ENCODE measurements around the gene USHBP1.
A peak's percentile ranks its signal among the peaks of the same experiment; 100 is the strongest.

USHBP1 gene

DNA sequence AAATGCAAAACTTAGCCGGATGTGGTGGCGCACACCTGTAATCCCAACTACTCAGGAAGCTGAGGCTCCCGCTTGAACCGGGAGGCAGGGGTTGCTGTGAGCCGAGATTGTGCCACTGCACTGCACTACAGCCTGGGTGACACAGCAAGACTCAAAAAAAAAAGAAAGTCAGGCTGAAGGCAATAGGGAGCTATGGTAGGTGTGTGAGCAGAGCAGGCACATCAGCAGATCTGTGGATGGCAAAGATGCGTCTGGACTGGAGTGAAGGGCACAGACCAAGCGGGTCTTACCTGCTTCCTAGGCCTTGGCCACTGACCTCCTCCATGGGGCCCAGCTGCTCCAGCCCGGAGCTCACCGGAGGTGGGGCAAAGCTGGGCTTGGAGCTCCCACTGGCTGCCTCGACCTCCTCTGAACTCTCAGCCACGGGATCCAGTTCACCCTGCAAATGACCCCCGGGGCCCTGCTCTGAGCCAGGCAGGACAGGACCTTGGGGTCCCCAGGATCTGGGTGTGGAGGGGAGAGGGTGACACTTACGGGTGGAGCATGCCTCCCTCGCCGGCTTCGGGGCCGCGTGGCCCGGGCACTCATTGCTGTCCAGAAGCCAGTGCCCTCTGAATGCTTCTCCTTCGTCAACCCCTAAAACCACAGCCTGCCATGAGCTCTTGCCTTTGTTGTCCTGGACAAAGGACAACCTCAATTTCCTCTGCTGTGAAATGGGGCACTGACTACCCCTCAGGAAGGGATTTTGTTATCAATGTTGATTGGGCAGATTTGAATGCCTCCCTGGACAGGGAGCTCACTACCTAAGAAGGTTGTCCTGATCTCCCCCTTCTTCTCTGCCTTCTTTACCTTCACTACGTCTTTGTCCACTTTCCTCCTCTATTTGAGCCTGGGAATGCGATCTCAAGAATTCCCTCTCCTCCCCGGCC, 569 bp downstream of the USHBP1 start:
- DNase-seq (ENCODE audit: low read depth, low spot score): no peak

DNA sequence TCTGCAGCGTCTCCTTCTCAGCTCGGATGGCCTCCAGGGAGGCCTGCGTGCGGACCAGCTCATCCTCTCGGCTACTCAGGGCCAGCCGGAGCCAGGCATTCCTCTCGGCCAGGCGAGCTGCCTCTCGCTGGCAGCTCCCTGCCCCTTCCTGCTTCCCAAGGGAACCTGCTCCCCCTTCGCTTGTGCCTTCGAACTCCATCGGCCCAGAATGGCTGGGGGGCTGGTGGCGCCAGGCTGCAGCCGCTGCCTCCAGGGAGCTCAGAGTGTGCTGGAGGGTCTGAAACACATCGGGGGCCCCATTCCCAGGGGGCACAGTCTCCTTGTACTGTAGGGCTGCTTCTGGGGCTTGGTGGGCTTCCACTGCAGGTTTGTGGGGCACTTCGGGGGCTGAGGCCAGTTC, 2.0 kb downstream of the USHBP1 start:
- DNase-seq (ENCODE audit: low read depth, low spot score): no peak

DNA sequence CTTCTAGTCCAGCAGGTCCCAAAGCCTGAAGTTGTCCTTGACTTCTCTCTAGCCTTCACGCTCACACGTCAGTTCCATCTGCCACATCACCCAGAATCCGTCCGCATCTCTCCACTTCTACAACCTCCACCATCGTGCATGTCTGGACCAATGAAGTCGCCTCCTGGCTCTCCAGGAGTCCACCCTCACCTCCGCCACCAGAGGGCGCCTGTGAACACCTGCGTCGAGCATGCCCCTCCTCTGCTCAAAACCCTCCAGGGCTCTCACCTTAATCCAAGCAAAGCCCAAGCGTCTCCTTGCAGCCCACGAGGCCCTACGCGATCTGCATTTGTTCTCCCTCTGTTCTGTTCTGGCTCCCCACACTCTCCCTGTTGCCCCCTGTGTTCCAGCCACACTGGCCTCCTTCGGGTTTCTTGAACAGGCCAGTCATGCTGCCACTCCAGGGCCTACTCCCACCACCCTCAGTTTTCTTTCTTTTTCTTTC, 3.7 kb downstream of the USHBP1 start:
- peak; percentile 83 for DNase-seq (ENCODE audit: low read depth, low spot score)

DNA sequence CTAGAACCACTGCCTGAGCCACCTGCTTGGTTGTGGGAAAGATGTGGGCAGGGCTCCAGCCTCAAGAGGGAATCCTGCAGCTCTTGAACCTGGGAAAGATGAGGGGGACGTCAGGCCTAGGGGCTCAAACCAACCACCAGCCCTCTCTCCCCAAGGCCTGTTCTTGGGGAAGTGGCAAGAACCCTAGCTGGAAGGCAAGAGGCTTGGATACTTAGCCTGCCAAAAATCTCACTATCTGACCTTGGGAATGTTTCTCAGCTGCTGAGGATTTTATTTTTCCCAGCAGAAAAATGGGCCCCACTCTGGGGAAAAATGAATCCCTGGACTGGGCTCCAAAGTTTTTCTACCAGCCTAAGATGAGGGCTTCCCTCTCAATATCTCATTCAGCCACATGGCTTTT, 4.6 kb downstream of the USHBP1 start:
- no peak for DNase-seq (ENCODE audit: low read depth, low spot score)

DNA sequence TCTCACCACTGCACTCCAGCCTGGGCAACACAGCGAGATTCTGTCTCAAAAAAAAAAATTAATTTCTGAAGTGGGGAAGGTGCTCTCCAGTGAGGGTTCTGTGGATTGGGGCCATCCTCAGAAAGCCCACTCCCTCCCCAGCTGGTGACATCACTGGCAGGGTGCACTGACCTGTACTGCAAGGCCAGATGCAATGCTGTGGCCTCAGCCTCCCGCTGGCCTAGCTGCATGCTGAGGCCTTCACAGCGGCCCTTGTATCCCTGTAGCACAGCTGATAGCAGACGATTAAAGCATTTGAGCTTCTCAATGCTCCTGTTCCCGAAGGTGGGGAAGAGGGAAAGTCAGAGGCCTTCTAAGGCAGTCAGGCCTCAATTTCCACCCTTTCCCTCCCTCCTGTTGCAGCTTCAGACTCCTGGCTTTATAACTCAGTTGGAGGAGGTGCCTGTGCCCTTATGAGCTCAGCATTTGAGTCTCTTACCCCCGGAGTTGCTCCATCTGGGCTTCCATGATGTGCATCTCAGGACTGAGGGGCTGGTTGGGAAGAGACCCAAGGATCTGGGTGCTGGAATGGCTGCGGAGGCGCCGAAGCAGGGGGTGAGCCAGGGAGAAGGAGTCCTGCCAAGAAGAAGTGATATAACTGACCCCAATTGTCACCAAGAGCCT, 5.3 kb downstream of the USHBP1 start:
- DNase-seq (ENCODE audit: low read depth, low spot score): no peak

DNA sequence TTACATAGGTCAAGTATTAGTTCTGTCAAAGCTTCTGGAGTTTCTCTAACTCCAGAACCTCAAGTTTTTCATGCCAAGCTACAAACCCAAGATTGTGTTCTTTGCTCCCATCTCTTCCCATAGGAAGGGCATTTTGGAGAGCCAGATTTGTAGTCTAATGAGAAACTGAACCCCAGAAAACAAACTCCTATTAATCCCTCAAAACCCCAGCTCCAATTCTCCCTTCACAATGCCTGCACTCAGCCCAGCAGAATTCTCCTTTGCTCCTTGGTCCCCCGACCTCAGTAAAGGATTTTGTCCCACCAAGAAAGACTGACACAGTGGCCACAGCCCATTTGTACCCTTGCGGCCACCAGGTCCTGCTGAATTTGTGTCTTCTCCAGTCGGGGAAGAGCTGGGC, 8.4 kb downstream of the USHBP1 start:
- DNase-seq (ENCODE audit: low read depth, low spot score): no peak

DNA sequence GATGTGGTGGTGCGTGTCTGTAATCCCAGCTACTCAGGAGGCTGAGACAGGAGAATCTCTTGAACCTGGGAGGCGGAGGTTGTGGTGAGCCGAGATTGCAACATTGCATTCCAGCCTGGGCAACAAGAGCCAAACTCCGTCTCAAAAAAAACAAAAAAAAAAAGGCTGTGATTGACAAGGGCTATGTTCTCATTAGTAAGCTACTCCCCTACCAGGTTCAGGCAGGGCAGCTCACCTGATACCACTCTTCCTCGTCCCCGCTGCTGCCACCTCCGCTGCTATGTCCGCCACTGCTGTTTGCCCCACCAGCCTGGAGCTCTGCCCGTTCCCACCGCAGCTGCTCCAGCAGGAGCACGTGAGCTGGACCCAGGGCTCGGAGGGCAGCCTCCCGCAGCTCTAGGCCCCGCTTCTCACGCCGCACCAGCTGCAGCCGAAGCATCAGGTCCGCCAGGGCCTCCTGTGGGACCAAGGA, 9.4 kb downstream of the USHBP1 start:
- no peak for DNase-seq (ENCODE audit: low read depth, low spot score)

DNA sequence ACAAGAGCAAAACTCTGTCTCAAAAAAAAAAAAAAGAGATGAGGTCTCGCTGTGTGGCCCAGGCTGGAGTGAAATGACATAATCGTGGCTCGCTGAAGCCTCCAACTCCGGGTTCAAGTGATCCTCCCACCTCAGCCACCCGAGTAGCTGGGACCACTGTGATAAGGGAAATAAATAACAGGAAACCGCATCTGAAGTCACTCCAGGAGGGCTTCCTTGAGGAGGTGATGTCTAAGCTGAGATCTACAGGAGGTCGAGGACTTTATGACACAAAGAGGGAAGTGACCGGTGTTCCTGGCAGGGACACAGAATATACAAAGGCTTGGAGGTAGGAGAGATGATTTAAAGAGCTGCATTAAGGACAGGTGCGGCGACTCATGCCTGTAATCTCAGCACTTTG, 9.9 kb downstream of the USHBP1 start:
- no peak for DNase-seq (ENCODE audit: low read depth, low spot score)

DNA sequence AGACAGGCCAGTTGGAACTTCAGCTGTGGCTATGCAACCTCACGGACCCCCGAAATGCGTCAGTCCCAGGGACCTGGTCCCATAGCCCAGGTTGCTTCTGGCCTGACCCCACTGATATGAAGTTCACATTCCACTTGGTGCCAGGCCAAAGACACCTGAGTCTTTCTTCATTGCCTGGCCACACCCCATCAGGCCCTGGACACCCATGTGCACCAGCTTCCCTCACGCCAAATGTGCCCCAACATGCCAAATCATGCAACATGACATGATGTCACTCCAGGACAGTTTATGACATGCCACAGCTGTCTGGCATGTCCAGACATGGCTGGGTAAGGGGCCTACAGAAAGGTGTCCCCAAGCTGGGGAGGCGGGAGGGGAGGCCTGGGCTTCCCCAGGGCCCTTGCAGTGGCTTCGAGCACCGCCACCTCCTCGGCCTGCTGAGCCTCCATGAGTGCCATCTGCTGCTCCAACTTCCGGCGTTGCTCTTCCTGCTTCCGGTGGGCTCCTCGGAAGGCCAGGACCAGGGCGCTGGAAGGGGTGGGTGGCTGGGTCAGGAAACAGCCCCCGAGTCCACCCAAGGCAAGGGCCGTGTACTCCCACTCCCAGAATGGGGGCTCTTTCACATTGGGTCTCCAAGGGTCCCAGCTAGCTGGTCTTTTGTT, 14.5 kb downstream of the USHBP1 start:
- DNase-seq (ENCODE audit: low read depth, low spot score): no peak

DNA sequence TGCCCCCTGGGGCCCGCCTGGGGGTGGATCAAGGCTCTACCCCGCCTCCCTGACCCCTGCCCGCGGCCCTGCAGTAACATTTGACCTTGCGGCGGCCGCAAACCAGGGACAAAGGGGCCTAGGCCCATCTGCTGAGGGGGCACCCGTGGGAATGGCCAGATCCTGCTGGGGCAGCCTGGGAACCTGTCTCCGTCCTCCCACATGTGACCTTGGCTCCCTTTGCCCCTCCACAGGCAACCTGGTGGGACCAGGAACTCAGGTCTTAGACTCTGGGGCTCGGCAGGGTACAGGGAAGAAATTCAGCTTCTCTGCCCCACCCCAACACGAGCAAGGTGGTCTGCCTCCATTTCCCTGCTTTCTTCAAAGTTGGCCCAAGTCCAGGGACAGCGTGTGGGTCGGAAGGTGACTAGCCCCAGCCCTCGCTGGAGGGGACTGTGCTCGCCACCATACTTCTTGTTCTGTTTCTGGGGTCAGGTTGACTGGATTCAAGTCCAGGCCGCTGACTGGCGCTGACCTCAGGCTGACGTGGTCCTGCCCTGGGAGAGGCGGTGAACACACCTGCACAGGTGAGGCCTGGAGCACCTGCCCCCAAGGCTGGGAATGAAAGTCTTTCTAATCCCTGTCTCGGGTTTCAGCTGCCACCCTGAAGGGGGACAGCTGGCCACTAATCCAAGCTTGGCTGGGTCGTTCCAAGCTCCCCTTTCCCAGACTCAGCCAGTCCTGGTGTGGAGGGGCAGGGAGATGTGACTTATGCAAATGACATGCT, 16.4 kb downstream of the USHBP1 start:
- DNase-seq (ENCODE audit: low read depth, low spot score): no peak

DNA sequence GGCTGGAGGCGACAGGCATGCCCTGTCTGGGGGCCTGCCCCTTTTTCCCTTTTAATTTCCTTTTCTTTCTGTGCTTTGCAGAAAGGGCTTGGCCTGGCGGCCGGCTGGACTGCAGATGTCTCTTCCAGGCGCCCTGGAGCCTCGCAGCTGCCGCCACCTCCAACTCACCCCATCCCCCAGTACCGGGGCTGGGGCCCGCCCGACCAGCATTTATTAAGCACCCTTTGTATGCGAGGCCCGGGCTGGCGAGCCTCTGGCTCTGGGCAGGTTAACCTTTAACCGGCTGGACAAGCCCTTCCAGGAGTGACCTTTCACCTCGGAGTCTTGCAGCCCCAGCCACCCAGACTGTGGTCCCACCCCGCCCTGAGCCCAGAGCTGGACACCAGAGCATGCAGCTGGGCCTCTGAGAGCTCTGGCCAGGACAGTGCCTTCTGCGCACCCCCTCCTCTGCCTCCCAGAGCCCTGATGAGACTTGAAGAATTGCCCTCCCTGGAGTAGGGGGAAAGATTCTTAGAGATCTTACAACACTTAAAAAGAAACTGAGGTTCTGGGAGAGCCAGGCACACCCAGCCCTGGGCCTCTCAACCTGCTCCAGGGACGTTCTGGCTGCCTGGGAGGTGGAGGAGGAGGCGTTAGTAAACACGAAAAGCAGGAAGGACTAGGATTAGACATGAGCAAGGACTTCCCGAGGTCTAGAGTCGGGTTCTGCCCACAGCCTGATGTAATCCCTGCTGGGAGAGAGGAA, 17.7 kb downstream of the USHBP1 start:
- DNase-seq (ENCODE audit: low read depth, low spot score): no peak

DNA sequence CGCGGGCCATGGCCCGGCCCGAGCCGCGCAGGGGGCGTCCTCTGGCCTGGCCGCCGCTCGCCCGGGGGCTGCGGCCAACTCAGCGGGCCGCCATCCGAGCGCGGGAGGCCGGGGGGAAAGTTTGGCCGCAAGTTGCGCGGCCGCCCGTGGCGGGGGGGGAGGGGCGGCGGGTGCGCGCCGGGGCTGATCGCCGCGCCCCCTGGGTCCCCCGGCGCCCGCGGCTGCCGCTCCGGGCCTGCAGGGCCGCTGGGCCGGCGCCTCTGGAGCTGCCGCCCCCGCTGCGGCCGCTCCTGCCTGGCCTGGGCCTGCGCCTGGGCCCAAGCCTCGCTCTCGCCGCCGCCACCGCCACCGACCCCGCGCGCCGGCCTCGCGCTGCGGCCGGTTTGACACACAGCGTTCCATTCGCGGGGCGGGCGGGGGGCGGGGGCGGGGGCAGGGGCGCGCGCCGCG, 19.0 kb downstream of the USHBP1 start, which contains the start of gene NR2F6:
Gene NR2F6, minus strand, starts transcription at position 385 of the 450 bp plus-strand sequence. CDS start 699 bp downstream, outside the sequence.
- no peak for DNase-seq (ENCODE audit: low read depth, low spot score)

DNA sequence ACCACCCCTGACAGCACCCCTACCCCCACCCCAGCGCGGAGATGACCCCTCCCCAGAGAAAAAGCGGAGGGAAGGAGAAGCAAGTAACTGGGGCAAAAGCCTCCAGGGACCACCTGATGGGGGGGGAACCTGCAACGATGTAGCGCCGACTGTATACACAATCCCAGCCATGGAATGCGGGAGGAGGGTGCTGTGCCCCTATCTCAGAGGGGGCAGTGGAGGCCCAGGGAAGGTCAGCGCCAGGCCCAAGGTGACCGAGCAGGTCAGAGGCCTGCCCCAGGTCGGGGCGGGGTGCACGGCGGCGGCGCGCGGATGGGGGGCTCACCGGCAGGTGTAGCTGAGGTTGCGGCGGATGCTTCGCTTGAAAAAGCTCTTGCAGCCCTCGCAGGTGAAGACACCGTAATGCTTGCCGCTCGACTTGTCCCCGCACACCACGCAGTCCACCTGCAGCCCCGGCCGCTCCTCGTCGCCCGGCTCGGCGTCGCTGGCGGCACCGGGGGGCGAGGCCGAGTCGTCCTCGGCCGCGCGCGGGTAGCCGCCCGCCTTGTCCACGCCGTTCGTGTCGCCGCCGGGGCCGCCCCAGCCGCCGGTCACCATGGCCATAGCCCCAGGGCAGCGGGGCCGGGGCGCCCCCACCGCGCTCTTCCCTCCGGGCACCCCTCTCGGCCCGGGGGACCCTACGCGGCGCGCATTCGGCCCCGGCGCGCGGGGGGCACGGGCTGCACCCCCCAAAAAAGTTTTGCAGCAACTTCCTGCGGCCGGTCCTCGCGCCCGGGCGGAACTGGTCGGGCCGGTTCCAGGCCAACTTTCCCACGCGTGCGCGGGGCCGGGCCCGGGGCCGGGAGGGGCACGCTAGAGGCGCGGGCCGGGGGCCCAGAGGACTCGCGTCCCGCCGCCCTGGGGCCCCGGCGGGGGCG, 19.7 kb downstream of the USHBP1 start:
- DNase-seq (ENCODE audit: low read depth, low spot score): no peak

DNA sequence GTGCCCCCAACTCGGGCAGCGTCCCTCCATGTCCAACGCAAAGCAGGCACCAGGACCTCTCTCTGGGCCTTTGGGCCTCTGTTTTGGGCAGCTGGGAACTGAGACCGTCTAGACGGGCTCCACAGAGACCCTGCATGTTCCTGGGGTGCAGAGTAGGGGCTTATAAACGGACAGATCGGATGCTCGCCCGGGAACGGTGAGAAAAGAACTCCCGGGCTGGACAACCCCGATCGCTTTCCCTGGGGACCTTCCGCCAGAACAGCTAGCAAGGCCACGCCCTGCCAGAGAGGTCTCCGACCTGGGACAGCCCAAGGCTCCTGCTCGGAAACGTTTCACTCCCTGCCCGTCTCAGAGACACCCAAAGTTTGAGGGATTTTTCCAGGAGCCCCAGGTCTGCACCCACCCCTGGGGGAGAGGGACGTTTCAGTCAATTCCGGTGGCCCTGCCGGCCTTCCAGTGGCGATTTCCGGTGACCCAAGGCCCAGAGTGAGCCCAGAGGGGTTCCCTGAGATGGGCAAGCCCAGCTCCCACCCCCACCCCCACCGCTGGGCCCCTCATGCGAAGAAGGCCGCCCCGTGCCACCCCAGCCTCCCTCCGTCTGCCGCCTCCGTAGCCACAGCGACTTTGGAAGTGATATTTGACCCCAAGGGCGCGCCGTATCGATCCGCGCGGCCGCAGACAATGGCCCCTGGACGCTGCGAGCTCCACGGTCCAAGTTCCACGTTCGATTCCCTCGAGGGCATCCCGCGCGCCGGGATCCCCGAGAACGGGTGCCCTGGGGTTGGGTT, 20.5 kb downstream of the USHBP1 start:
- no peak for DNase-seq (ENCODE audit: low read depth, low spot score)

DNA sequence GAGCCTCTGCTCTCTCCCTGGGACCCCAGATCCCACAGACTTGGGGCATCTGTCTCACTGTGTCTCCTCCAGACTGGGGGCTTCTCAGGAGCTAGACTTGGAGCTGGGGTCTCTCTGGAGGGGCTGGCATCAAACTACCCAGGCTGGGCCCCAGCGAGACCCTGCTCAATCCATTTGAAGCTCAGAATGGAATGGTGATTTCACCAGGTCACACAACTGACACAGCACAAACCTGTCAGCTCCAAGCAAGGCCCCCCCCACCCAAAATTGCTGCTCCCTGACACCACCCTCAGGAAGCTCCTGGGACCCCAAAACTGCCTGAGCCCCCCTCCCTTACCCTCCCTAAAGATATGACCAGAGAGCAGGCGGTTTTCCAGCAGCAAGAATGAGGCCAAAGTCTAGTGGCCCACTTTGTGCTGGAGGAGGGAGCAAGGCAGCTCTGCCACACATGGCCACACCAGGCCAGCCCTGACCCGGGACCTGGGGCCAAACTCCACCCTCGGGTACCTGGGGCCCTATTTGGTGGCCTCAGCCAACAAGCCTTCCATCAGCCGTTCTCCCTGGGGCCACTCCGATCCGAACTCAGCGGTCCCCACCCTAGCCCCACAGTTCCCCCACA, 21.2 kb downstream of the USHBP1 start:
- no peak for DNase-seq (ENCODE audit: low read depth, low spot score)

DNA sequence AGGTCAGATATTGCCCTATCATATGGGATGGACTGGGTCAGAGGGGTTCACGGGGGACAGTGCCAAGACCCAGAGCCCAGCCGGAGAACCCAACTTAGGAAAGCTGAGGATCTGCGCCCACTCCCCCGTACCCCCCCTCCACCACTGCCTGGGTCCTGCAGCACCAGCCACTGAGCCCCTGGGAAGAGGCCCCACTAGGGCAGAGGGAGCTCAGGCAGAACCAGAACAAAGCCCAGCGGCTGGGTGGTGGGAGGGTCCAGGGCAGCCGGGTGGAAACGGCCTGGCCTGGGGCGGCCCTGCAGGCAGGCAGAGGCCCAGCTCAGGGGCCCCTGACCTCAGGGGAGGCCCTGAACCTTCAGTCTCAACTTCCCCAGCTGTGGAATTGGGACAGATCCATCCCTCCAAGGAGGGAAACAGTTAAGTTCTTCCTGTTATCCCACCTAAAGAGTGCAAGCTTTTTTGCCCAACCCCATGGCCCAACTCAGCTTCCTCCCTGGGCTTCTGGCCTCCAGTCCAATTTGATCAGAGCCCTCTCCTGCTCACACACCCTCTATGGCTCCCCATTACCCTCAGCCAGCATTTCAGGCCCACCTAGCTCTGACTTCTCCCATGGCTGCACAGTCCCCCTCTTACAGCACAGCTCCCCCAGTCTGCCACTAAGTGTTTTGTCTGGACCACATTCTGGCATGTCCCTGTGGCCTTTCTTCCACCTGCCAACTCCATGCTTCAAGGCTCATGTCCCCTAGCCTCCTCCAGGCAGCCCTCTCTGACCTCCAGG, 21.9 kb downstream of the USHBP1 start:
- DNase-seq (ENCODE audit: low read depth, low spot score): no peak

DNA sequence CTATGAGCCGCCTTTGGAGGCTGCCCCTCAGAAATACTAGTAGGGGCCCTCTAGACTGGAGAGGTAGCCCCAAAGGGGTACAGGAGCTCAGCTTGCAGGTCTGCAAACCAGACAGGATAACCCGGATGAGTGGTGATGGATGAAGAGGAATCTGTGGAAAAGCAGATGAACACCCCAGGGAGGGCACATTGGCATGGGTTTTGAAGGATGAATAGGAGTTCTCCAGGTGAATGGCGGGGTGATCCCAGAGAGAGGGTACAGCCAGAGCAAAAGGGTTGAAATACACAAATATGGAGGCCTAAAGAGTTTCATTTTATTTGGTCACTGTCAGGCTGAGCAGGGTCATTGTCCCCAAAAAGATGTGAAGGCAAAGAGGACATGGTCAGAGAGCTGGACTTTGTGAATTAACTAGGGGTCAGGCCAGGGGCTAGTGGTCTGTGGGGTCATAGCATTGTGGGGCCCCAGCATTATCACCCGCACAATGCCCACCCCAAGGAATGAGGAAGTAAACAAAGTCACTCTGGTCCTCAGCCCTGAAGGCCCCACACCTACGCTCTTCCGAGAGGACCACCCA, 23.6 kb downstream of the USHBP1 start:
- no peak for DNase-seq (ENCODE audit: low read depth, low spot score)
